ENCODE data around the gene UBE2D2. TPM values are rescaled to one million over a fixed set of nuclear protein-coding genes. Genes with fewer than 3 reads are reported as not detected.
A peak's percentile ranks its signal among the peaks of the same experiment; 100 is the strongest.

The UBE2D2 gene
- total and polyA plus RNA-seq, 2 of the 13 experiments (the other 11 are each of a cell fraction or from before 2014, with no cell fraction given) = 79.1 to 109 TPM

GRCh38 chr5:139651043-139651834 lies 90.1 kb downstream of the UBE2D2 start (continued):
- TF ChIP-seq, protein P1, sequence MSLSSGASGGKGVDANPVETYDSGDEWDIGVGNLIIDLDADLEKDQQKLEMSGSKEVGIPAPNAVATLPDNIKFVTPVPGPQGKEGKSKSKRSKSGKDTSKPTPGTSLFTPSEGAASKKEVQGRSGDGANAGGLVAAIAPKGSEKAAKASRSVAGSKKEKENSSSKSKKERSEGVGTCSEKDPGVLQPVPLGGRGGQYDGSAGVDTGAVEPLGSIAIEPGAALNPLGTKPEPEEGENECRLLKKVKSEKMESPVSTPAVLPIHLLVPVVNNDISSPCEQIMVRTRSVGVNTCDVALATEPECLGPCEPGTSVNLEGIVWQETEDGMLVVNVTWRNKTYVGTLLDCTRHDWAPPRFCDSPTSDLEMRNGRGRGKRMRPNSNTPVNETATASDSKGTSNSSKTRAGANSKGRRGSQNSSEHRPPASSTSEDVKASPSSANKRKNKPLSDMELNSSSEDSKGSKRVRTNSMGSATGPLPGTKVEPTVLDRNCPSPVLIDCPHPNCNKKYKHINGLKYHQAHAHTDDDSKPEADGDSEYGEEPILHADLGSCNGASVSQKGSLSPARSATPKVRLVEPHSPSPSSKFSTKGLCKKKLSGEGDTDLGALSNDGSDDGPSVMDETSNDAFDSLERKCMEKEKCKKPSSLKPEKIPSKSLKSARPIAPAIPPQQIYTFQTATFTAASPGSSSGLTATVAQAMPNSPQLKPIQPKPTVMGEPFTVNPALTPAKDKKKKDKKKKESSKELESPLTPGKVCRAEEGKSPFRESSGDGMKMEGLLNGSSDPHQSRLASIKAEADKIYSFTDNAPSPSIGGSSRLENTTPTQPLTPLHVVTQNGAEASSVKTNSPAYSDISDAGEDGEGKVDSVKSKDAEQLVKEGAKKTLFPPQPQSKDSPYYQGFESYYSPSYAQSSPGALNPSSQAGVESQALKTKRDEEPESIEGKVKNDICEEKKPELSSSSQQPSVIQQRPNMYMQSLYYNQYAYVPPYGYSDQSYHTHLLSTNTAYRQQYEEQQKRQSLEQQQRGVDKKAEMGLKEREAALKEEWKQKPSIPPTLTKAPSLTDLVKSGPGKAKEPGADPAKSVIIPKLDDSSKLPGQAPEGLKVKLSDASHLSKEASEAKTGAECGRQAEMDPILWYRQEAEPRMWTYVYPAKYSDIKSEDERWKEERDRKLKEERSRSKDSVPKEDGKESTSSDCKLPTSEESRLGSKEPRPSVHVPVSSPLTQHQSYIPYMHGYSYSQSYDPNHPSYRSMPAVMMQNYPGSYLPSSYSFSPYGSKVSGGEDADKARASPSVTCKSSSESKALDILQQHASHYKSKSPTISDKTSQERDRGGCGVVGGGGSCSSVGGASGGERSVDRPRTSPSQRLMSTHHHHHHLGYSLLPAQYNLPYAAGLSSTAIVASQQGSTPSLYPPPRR (CRISPR knock-in tag; IDR thresholded peaks at IDR 0.05; ENCODE audit: borderline replicate concordance) = no peak
- TF ChIP-seq ELK4 (CRISPR knock-in tag; IDR thresholded peaks at IDR 0.05; ENCODE audit: borderline replicate concordance) = no peak
- no peak for TF ChIP-seq ZNF703 (CRISPR knock-in tag; IDR thresholded peaks at IDR 0.05; ENCODE audit: borderline replicate concordance)
- TF ChIP-seq ZGPAT (CRISPR knock-in tag; IDR thresholded peaks at IDR 0.05) = no peak; the same call in 1 of the 2 replicates
- TF ChIP-seq HNRNPUL1 (IDR thresholded peaks at IDR 0.05; ENCODE audit: low read depth, low read length) = no peak
- no peak for TF ChIP-seq JUNB (CRISPR knock-in tag; IDR thresholded peaks at IDR 0.05; ENCODE audit: borderline replicate concordance)
- TF ChIP-seq, protein P2, sequence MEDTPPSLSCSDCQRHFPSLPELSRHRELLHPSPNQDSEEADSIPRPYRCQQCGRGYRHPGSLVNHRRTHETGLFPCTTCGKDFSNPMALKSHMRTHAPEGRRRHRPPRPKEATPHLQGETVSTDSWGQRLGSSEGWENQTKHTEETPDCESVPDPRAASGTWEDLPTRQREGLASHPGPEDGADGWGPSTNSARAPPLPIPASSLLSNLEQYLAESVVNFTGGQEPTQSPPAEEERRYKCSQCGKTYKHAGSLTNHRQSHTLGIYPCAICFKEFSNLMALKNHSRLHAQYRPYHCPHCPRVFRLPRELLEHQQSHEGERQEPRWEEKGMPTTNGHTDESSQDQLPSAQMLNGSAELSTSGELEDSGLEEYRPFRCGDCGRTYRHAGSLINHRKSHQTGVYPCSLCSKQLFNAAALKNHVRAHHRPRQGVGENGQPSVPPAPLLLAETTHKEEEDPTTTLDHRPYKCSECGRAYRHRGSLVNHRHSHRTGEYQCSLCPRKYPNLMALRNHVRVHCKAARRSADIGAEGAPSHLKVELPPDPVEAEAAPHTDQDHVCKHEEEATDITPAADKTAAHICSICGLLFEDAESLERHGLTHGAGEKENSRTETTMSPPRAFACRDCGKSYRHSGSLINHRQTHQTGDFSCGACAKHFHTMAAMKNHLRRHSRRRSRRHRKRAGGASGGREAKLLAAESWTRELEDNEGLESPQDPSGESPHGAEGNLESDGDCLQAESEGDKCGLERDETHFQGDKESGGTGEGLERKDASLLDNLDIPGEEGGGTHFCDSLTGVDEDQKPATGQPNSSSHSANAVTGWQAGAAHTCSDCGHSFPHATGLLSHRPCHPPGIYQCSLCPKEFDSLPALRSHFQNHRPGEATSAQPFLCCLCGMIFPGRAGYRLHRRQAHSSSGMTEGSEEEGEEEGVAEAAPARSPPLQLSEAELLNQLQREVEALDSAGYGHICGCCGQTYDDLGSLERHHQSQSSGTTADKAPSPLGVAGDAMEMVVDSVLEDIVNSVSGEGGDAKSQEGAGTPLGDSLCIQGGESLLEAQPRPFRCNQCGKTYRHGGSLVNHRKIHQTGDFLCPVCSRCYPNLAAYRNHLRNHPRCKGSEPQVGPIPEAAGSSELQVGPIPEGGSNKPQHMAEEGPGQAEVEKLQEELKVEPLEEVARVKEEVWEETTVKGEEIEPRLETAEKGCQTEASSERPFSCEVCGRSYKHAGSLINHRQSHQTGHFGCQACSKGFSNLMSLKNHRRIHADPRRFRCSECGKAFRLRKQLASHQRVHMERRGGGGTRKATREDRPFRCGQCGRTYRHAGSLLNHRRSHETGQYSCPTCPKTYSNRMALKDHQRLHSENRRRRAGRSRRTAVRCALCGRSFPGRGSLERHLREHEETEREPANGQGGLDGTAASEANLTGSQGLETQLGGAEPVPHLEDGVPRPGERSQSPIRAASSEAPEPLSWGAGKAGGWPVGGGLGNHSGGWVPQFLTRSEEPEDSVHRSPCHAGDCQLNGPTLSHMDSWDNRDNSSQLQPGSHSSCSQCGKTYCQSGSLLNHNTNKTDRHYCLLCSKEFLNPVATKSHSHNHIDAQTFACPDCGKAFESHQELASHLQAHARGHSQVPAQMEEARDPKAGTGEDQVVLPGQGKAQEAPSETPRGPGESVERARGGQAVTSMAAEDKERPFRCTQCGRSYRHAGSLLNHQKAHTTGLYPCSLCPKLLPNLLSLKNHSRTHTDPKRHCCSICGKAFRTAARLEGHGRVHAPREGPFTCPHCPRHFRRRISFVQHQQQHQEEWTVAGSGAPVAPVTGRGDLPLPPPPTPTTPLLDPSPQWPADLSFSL (CRISPR knock-in tag; IDR thresholded peaks at IDR 0.05) = no peak
- TF ChIP-seq ZNF138 (CRISPR knock-in tag; IDR thresholded peaks at IDR 0.05; ENCODE audit: low read depth) = no peak
- no peak for TF ChIP-seq SOX13 (IDR thresholded peaks at IDR 0.05)
- peak in 1 of 2 experiments; percentile 64; a peak in 1 of 4 replicates for TF ChIP-seq SOX13 (CRISPR knock-in tag; conservative IDR thresholded peaks at IDR 0.05 in 1 of 2, IDR thresholded peaks at IDR 0.05 in 1 of 2)
- TF ChIP-seq ZNF317 (CRISPR knock-in tag; IDR thresholded peaks at IDR 0.05) = no peak
- TF ChIP-seq HNRNPLL (IDR thresholded peaks at IDR 0.05; ENCODE audit: low read depth, low read length, poor library complexity, severe bottlenecking) = no peak
- no peak for TF ChIP-seq CBX5 (CRISPR knock-in tag; IDR thresholded peaks at IDR 0.05; ENCODE audit: borderline replicate concordance)
- TF ChIP-seq HHEX (CRISPR knock-in tag; IDR thresholded peaks at IDR 0.05) = no peak
